Measurements from ENCODE around the gene FST. TPM values are rescaled to one million over a fixed set of nuclear protein-coding genes. Genes with fewer than 3 reads are reported as not detected.

FST gene
- total and polyA plus RNA-seq, 2 of the 13 experiments (the other 11 are each of a cell fraction or from before 2014, with no cell fraction given), result 38.6 to 136 TPM

GRCh38 chr5:53476531-53477480 is 3.6 kb upstream of the FST start (continued):
- TF ChIP-seq ZNF224 (CRISPR knock-in tag; IDR thresholded peaks at IDR 0.05) (no peak), JUND (CRISPR knock-in tag; IDR thresholded peaks at IDR 0.05) (peak; percentile 80), ZNF367 (CRISPR knock-in tag; IDR thresholded peaks at IDR 0.05; ENCODE audit: borderline replicate concordance) (no peak), MXD1 (CRISPR knock-in tag; IDR thresholded peaks at IDR 0.05) (no peak), TFDP1 (CRISPR knock-in tag; IDR thresholded peaks at IDR 0.05; ENCODE audit: borderline replicate concordance) (peak; percentile 74; the same call in 1 of the 2 replicates), ZFP36 (IDR thresholded peaks at IDR 0.05; ENCODE audit: borderline replicate concordance, low read depth, low read length, partially characterized antibody) (no peak), ZBTB42 (CRISPR knock-in tag; IDR thresholded peaks at IDR 0.05) (no peak), FUBP1 (CRISPR knock-in tag; IDR thresholded peaks at IDR 0.05; ENCODE audit: borderline replicate concordance) (peak; percentile 94; the same call in 1 of the 2 replicates), ZFP41 (CRISPR knock-in tag; IDR thresholded peaks at IDR 0.05; ENCODE audit: borderline replicate concordance) (no peak), TCF7L2 (IDR thresholded peaks at IDR 0.05; ENCODE audit: low read depth, low read length) (no peak), NR2F2 (IDR thresholded peaks at IDR 0.05; ENCODE audit: borderline replicate concordance, low read depth) (peak; percentile 100), ZNF674 (CRISPR knock-in tag; IDR thresholded peaks at IDR 0.05; ENCODE audit: low read depth) (no peak), CCDC6 (CRISPR knock-in tag; IDR thresholded peaks at IDR 0.05) (peak; percentile 92), AHR (CRISPR knock-in tag; IDR thresholded peaks at IDR 0.05) (peak; percentile 75; the same call in 1 of the 2 replicates), ZNF615 (CRISPR knock-in tag; IDR thresholded peaks at IDR 0.05; ENCODE audit: borderline replicate concordance) (no peak), STAT5B (CRISPR knock-in tag; IDR thresholded peaks at IDR 0.05) (0 out of 2 replicates have a peak, but pooled peaks have one; percentile 84), ZBTB21 (CRISPR knock-in tag; IDR thresholded peaks at IDR 0.05) (peak; percentile 68), HDAC2 (CRISPR knock-in tag; IDR thresholded peaks at IDR 0.05) (peak; percentile 99), ETV5 (CRISPR knock-in tag; IDR thresholded peaks at IDR 0.05; ENCODE audit: borderline replicate concordance) (peak; percentile 100), THAP11 (CRISPR knock-in tag; IDR thresholded peaks at IDR 0.05) (peak; percentile 87), ZNF816 (CRISPR knock-in tag; IDR thresholded peaks at IDR 0.05; ENCODE audit: borderline replicate concordance) (peak; percentile 80; the same call in 1 of the 2 replicates), ZNF879 (CRISPR knock-in tag; IDR thresholded peaks at IDR 0.05) (no peak), IKZF1 (IDR thresholded peaks at IDR 0.05) (no peak), ZNF510 (CRISPR knock-in tag; IDR thresholded peaks at IDR 0.05; ENCODE audit: low read depth) (no peak), NR2F1 (CRISPR knock-in tag; IDR thresholded peaks at IDR 0.05) (peak; percentile 100), BRF2 (CRISPR knock-in tag; IDR thresholded peaks at IDR 0.05) (peak; percentile 84; the same call in 1 of the 2 replicates)

Data from HepG2 (cell line).